DND-41 (cell line): Measurements from ENCODE around the gene ZDHHC11.
"Not testable (repeated sequence)": the region's sequence is repeated elsewhere in the genome, so short reads cannot be mapped to it uniquely, and the experiment has no call there.

Experiments
- CTCF ChIP-seq: IDR thresholded peaks from 2 replicates; pipeline ENCODE4 v1.5.1; 2012; ENCODE audit warnings: borderline replicate concordance, low read length, moderate library complexity, mild to moderate bottlenecking; ENCODE audit not compliant: poor library complexity, severe bottlenecking; ENCODE audit errors: extremely low read depth
- EZH2 ChIP-seq: IDR thresholded peaks from 3 replicates; pipeline ENCODE4 v1.6.1; 2012; ENCODE audit warnings: borderline replicate concordance, low read depth, mild to moderate bottlenecking, moderate library complexity, low read length, inconsistent platforms; ENCODE audit not compliant: severe bottlenecking

- not testable (repeated sequence) for TF ChIP-seq CTCF, EZH2
These were observed 39.4 kb downstream of the ZDHHC11 start for GRCh38 chr5:811384-811783.
